ENCODE data around the gene REX1BD.
A peak's percentile ranks its signal among the peaks of the same experiment; 100 is the strongest.
"Not testable (repeated sequence)": the region's sequence is repeated elsewhere in the genome, so short reads cannot be mapped to it uniquely, and the experiment has no call there.

REX1BD gene

DNA sequence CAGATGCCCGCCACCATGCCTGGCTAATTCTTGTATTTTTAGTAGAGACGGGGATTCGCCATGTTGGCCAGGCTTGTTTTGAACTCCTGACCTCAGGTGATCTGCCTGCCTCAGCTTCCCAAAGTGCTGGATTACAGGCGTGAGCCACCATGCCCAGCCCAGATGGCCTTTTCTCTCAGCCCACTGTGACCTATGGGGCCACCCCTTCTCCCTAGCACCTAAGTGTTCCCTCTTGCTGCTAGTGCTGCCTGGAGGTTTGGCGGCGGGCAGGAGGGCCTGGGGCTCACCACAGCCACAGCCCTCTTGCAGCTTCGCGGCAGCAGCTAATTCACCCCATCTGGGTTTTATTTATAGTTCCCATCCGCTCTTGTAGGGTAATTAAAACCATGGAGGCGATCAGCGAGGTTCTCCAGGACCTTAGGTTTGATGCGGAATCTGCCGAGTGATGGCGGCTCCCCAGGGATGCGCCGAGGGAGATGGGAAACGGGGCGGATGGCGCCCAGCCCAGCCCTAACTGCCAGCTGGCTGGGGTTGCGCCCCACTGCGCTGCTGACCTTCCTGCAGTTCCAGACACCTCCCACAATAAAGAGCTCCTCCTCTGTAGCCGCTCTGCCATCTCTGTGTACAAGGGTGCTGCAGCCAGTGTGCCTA, 3.3 kb downstream of the REX1BD start:
- Mint-ChIP-seq H3K27ac (no peak overlapping the region), H3K36me3 (ENCODE audit: low read depth) (peaks cover 11% of the 10 kb centered on the region), H3K4me3 (no peak overlapping the region), H3K9me3 (no peaks in the 10 kb centered on the region), H3K4me1 (peaks cover 37% of the 10 kb centered on the region), H3K27me3 (peaks cover 7% of the 10 kb centered on the region)
- DNase-seq (no peak), ATAC-seq (no peak)

DNA sequence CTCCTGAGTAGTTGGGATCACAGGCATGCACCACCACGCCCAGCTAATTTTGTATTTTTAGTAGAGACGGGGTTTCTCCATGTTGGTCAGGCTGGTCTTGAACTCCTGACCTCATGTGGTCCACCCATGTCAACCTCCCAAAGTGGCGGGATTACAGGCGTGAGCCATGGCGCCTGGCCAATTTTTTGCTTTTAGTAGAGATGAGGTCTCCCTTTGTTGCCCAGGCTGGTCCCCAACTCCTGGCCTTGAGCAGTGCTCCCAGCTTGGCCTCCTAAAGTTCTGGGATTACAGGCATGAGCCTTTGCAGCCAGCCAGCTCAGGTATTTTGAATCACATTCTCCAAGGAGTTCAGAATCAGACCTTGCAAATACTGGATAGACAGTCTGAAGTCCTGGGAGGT, 4.1 kb downstream of the REX1BD start:
- H3K27ac Mint-ChIP-seq, DNase-seq, H3K27me3 Mint-ChIP-seq, H3K4me3 Mint-ChIP-seq, H3K9me3 Mint-ChIP-seq, ATAC-seq: not testable (repeated sequence)
- peaks cover 35% of the 10 kb centered on the region for H3K4me1 Mint-ChIP-seq
- peaks cover 11% of the 10 kb centered on the region for H3K36me3 Mint-ChIP-seq (ENCODE audit: low read depth)

DNA sequence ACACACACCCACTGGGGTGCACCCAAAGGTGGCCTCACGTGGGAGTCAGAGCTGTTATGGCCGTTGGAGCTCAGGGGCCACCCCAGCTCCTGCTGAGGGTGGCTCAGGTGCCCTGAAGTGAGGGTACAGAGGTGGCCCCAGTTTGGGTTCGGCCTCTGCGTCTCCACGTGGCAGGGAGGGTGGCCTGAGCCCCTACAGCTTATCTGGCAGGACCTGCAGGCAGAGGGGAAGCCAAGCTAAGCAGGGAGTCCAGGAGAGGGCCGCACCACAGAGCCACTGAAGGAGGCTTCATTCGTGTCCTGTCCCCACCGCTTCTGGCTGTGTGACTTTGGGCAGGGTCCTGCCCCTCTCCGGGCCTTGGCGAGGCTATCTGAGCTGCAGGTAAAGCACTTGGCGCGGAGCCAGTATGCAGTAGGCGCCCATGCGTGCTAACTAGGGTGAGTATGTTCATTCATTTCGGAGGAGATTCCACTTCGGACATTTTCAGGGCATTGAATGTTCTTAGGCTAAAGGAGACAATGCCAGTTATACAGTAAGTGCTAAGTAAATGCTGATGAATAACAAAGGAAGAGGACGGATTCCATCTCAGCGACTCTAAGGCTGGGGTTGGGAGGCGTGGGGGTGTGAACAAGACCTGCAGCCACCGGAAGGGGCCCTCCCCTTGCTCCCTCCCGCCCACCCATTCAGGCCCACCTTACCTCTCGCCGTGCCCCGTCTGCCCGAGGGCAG, 4.9 kb downstream of the REX1BD start:
- Mint-ChIP-seq H3K27me3 (peaks cover 7% of the 10 kb centered on the region), H3K36me3 (ENCODE audit: low read depth) (peaks cover 11% of the 10 kb centered on the region), H3K4me1 (peaks cover 28% of the 10 kb centered on the region), H3K9me3 (no peaks in the 10 kb centered on the region), H3K4me3 (peak overlapping the region; percentile 53), H3K27ac (no peak overlapping the region)
- ATAC-seq: no peak
- DNase-seq: no peak

DNA sequence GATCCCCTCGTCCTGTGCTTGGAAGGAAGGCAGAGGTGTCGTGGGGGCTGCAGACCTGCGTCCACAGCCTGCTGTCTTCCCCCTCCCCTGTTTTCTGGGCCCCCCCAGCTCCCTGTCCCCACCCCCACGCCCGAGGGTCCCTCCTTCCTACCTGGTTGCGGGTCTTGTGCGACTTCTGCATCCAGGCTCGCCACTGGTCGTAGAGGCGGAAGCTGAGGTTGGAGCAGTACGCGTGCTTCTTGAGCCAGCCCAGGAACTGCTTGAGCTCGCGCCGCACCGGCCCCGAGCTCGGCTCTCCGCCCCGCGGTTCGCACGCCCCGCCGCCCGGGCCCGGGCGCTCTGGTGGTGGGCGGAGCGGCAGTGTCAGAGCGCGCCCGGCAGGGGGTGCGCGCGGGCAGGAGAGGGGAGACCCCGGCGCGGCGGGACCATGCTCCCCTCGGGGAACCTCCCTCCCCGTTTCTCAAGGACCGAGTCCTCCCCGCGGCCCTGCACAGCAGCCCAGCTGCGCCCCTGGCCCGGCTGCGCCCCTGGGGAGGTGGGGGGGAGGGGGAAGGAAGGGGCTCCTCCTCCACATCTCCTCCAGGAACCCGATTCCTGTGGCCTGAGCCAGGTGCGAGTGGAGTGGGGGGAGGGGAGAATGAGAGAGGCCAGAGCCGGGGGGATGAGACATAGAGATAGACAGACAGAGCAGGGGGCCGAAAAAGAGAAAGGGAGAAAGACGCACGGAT, 5.7 kb downstream of the REX1BD start:
- Mint-ChIP-seq H3K9me3 (no peaks in the 10 kb centered on the region), H3K4me1 (peaks cover 28% of the 10 kb centered on the region), H3K4me3 (peak overlapping the region; percentile 67), H3K27ac (peak overlapping the region; percentile 47), H3K27me3 (peaks cover 7% of the 10 kb centered on the region), H3K36me3 (ENCODE audit: low read depth) (peaks cover 11% of the 10 kb centered on the region)
- DNase-seq (peak; percentile 84), ATAC-seq (peak; percentile 65)

DNA sequence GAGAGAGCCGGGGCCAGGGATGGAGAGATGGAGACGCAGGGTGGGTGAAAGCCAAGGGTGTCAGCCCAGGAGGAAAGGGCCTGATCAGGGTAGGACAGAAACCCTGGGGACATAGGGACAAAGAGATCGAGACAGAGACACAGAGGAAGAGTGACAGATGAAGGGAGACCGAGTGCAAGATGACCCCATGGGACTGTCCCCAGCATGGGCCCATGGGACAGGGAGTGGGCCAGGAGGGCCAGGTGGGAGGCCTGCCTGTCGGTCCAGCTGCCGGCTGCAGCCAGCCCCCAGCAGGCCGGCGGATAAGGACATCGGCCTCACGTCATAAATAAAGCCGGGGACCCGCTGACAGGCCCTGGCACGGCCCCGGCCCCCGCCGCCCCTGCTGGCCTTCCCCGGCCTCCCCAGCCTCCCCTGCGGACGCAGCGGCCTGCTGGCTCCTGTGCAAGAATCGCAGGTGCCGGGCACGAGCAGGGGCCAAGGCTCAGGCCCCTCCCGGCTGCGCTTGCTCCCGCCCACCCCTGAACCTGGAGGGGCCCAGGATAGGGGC, 6.3 kb downstream of the REX1BD start:
- peaks cover 11% of the 10 kb centered on the region for H3K27me3 Mint-ChIP-seq
- DNase-seq: no peak
- peaks cover 24% of the 10 kb centered on the region for H3K4me1 Mint-ChIP-seq
- H3K9me3 Mint-ChIP-seq: no peaks in the 10 kb centered on the region
- peak overlapping the region; percentile 67 for H3K4me3 Mint-ChIP-seq
- peak; percentile 2 for ATAC-seq
- peak overlapping the region; percentile 47 for H3K27ac Mint-ChIP-seq
- H3K36me3 Mint-ChIP-seq (ENCODE audit: low read depth): peaks cover 8% of the 10 kb centered on the region

DNA sequence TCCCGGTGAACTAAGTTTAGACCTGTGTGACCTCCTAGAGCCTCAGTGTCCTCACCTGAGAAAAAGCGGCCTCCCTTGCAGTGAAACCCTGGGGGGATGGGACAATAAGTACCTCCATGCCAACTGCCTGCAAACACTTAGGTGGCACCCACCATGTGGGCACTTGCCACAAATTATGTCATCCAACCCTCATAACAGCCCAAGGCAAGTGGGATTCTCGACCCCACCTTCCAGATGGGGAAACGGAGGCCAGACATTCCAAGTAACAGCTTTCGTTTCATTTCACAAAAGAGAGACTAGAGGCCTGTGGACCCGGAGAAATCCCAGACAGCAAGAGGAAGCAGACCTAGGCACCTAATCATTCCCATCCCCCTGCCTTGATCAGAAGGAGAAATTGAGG, 6.9 kb downstream of the REX1BD start:
- peaks cover 5% of the 10 kb centered on the region for H3K36me3 Mint-ChIP-seq (ENCODE audit: low read depth)
- H3K27me3 Mint-ChIP-seq: peaks cover 13% of the 10 kb centered on the region
- H3K4me1 Mint-ChIP-seq: peaks cover 21% of the 10 kb centered on the region
- H3K27ac Mint-ChIP-seq: no peak overlapping the region
- H3K4me3 Mint-ChIP-seq: peak overlapping the region; percentile 26
- H3K9me3 Mint-ChIP-seq: no peaks in the 10 kb centered on the region
- DNase-seq (no peak), ATAC-seq (no peak)

- no peak for ATAC-seq
- Mint-ChIP-seq H3K36me3 (ENCODE audit: low read depth) (no peaks in the 10 kb centered on the region), H3K4me3 (no peak overlapping the region), H3K4me1 (peaks cover 18% of the 10 kb centered on the region), H3K27me3 (peaks cover 18% of the 10 kb centered on the region), H3K27ac (no peak overlapping the region), H3K9me3 (no peaks in the 10 kb centered on the region)
- DNase-seq: peak; percentile 42
Observed at GRCh38 chr19:18596752-18597157, 8.2 kb downstream of the REX1BD start.

DNA sequence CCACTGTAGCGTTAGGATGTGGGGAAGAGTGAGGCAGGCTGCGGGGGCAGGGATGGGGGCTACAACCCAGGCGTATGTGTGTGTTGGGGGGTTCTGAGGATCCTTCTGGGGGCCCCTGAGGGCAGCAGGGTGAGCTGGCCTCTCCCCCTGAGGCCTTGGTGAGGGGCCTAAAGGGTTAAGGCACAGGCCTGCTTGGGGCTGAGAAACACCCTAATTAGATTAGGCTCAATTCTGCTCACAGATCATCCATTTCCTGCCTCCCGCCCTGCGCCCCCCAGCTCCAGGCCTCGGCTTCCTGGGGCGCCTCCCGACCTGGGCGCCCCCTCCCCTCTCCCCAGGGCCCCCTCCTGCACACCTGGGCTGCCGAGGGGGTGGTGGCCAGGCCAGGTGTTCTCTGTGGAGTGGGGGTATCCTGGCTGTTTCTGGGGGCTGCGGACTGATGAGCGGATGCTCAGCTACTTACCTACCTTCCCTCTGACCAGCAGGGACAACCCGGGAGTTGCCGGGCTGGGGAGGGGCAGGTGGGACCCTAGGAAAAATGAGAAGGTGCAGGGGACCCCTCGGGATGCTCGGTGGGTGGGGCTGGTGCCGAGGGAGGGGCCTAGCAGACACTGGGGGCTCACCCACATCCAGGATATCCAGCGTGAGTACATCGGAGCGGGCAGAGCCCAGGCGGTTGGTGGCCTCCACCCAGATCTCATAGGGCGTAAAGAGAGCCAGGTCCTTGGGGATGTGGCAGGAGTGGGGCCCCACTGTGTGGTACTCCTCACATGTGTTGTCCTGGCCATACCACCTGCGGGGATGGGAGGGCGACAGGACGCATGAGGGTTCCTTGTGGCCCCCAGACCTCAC, 9.4 kb downstream of the REX1BD start:
- Mint-ChIP-seq H3K27ac (no peak overlapping the region), H3K27me3 (peaks cover 30% of the 10 kb centered on the region), H3K9me3 (no peaks in the 10 kb centered on the region), H3K36me3 (ENCODE audit: low read depth) (no peaks in the 10 kb centered on the region), H3K4me1 (peaks cover 18% of the 10 kb centered on the region), H3K4me3 (no peak overlapping the region)
- ATAC-seq (no peak), DNase-seq (no peak)

- peaks cover 13% of the 10 kb centered on the region for H3K4me1 Mint-ChIP-seq
- ATAC-seq (no peak), DNase-seq (no peak)
- peaks cover 37% of the 10 kb centered on the region for H3K27me3 Mint-ChIP-seq
- H3K36me3 Mint-ChIP-seq (ENCODE audit: low read depth): no peaks in the 10 kb centered on the region
- H3K27ac Mint-ChIP-seq: no peak overlapping the region
- H3K9me3 Mint-ChIP-seq: no peaks in the 10 kb centered on the region
- no peak overlapping the region for H3K4me3 Mint-ChIP-seq
Observed at GRCh38 chr19:18599485-18599884, 10.9 kb downstream of the REX1BD start.

DNA sequence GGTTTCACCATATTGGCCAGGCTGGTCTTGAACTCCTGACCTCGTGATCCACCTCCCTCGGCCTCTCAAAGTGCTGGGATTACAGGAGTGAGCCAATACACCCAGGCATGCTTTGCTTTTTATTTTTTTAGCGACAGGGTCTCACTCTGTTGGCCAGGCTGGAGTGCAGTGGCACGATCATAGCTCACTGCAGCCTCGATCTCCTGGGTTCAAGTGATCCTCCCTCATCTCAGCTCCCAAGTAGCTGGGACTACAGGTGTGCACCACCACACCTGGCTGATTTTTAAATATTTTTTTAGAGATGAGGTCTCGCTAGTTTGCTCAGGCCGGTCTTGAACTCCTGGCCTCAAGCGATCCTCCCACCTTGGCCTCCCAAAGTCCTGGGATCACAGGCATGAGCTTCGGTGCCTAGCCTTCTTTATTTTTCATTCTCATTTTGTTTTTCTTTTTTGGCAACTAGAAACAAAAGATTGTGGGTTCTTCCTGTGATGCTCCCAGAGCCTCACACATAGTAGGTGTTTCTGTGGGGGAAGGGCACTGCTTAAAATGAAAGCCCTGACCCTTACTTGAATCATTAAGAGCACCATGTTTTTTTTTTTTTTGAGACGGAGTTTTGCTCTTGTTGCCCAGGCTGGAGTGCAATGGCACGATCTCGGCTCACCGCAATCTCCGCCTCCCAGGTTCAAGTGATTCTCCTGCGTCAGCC, 12.2 kb downstream of the REX1BD start:
- H3K9me3 Mint-ChIP-seq; H3K36me3 Mint-ChIP-seq (ENCODE audit: low read depth); DNase-seq; H3K4me3 Mint-ChIP-seq; ATAC-seq; H3K27ac Mint-ChIP-seq; H3K4me1 Mint-ChIP-seq: not testable (repeated sequence)
- peaks cover 47% of the 10 kb centered on the region for H3K27me3 Mint-ChIP-seq

GRCh38 chr19:18601875-18602274, 13.3 kb downstream of the REX1BD start:
- Mint-ChIP-seq H3K9me3 (no peaks in the 10 kb centered on the region), H3K4me3 (no peak overlapping the region), H3K27me3 (peaks cover 44% of the 10 kb centered on the region), H3K4me1 (peaks cover 4% of the 10 kb centered on the region), H3K27ac (no peak overlapping the region), H3K36me3 (ENCODE audit: low read depth) (no peaks in the 10 kb centered on the region)
- no peak for ATAC-seq
- DNase-seq: no peak

GRCh38 chr19:18603255-18603957, 14.8 kb downstream of the REX1BD start:
- H3K27ac Mint-ChIP-seq: no peak overlapping the region
- no peaks in the 10 kb centered on the region for H3K36me3 Mint-ChIP-seq (ENCODE audit: low read depth)
- H3K4me3 Mint-ChIP-seq: no peak overlapping the region
- peaks cover 4% of the 10 kb centered on the region for H3K4me1 Mint-ChIP-seq
- peaks cover 58% of the 10 kb centered on the region for H3K27me3 Mint-ChIP-seq
- H3K9me3 Mint-ChIP-seq: no peaks in the 10 kb centered on the region
- no peak for DNase-seq
- ATAC-seq: peak; percentile 51
